Endothelial cell of umbilical vein (primary cell): ENCODE measurements around the gene MOCOS. TPM values are rescaled to one million over a fixed set of nuclear protein-coding genes. Genes with fewer than 3 reads are reported as not detected.
A peak's percentile ranks its signal among the peaks of the same experiment; 100 is the strongest.

Source experiments
- BruUV-seq: library from RNA; stranded (reverse); fragments of 400-500 nt; replicated peaks from 2 replicates; lab custom pipeline; 2021; lab: Mats Ljungman, UMichigan
- CTCF ChIA-PET: fragments of 300-600, 350-600 bp; sonication (Branson Sonifier 250); formaldehyde crosslinking; loops from one replicate; lab custom pipeline; 2021; ENCODE audit warnings: antibody characterized with exemption, inconsistent platforms; lab: Charles Lee
- POLR2A ChIA-PET: fragments of 300-600, 350-600 bp; sonication (Branson Sonifier 250); formaldehyde crosslinking; loops from one replicate; lab custom pipeline; 2021; ENCODE audit warnings: antibody characterized with exemption, inconsistent platforms; lab: Charles Lee
- DNase-seq: peaks from one replicate; pipeline ENCODE4 v3.0.0-alpha.2; 2011; ENCODE audit warnings: low read depth, low spot score
- FAIRE-seq: peaks from 2 replicates; lab custom pipeline; 2011; peaks lifted over from hg19 to GRCh38; lab: Jason Lieb, UNC
- H2AFZ ChIP-seq: 2 replicates; pipeline ENCODE4 v1.6.0; 2012; ENCODE audit warnings: low read depth, low read length, control low read depth, inconsistent platforms
- H3K27ac ChIP-seq: 2 replicates; pipeline ENCODE4 v1.5.1; 2011; ENCODE audit warnings: low read depth, mild to moderate bottlenecking, control low read depth, low read length, moderate library complexity; ENCODE audit not compliant: insufficient read depth
- H3K27me3 ChIP-seq, 2 experiments: 2 replicates each; pipeline versions ENCODE4 v1.6.0 to v1.6.1; 2011; ENCODE audit warnings: low read length in 2 of 2, mixed read lengths in 1 of 2; ENCODE audit not compliant: control insufficient read depth in 2 of 2, insufficient read depth in 2 of 2
- H3K36me3 ChIP-seq, 2 experiments: 2 replicates in 1 of 2; 3 replicates in 1 of 2; pipeline ENCODE4 v1.5.1; 2011; ENCODE audit warnings: low read length in 2 of 2, mild to moderate bottlenecking in 1 of 2, moderate library complexity in 1 of 2; ENCODE audit not compliant: control insufficient read depth in 2 of 2, insufficient read depth in 2 of 2; ENCODE audit errors: extremely low read depth in 1 of 2
- H3K4me1 ChIP-seq: 3 replicates; pipeline ENCODE4 v1.5.1; 2011; ENCODE audit warnings: mild to moderate bottlenecking, low read length; ENCODE audit not compliant: control insufficient read depth, insufficient read depth; ENCODE audit errors: extremely low read depth
- H3K4me2 ChIP-seq: 2 replicates; pipeline ENCODE4 v1.6.1; 2011; ENCODE audit warnings: low read length, control low read depth, mixed read lengths; ENCODE audit not compliant: insufficient read depth
- H3K4me3 ChIP-seq, 3 experiments: fragments of 200-600 bp in 1 of 3; sonication (generic), shearing (Covaris generic) in 1 of 3; replicated peaks in 1 of 3; 2 replicates each; pipeline ENCODE4 v1.5.1; 2011 to 2016; ENCODE audit warnings: control low read depth in 3 of 3, low read length in 3 of 3, mild to moderate bottlenecking in 2 of 3, inconsistent platforms in 1 of 3, low read depth in 1 of 3, moderate library complexity in 1 of 3; ENCODE audit not compliant: insufficient read depth in 1 of 3
- H3K79me2 ChIP-seq: 2 replicates; pipeline ENCODE4 v1.6.0; 2012; ENCODE audit warnings: low read length, inconsistent platforms; ENCODE audit not compliant: control insufficient read depth, insufficient read depth
- H3K9ac ChIP-seq: replicated peaks from 2 replicates; pipeline ENCODE3; 2011; ENCODE audit warnings: low read length, control low read depth; ENCODE audit not compliant: insufficient read depth; ENCODE audit errors: extremely low read depth
- H3K9me1 ChIP-seq: replicated peaks from 3 replicates; pipeline ENCODE4 v1.6.0; 2011; ENCODE audit warnings: mild to moderate bottlenecking, low read length; ENCODE audit not compliant: control insufficient read depth, insufficient read depth; ENCODE audit errors: extremely low read depth
- H3K9me3 ChIP-seq: replicated peaks from 2 replicates; pipeline ENCODE4 v1.5.1; 2012; ENCODE audit warnings: low read length, inconsistent platforms; ENCODE audit not compliant: control insufficient read depth, insufficient read depth
- H4K20me1 ChIP-seq: replicated peaks from 2 replicates; pipeline ENCODE3; 2011; ENCODE audit warnings: mild to moderate bottlenecking, low read length; ENCODE audit not compliant: control insufficient read depth, insufficient read depth; ENCODE audit errors: extremely low read depth
- EZH2 ChIP-seq: IDR thresholded peaks from 2 replicates; pipeline ENCODE4 v1.6.1; 2012; ENCODE audit warnings: borderline replicate concordance, low read depth, mild to moderate bottlenecking, moderate library complexity, low read length, inconsistent platforms; ENCODE audit not compliant: severe bottlenecking
- FOS ChIP-seq: IDR thresholded peaks from 2 replicates; pipeline ENCODE4 v1.6.1; 2011; ENCODE audit warnings: mild to moderate bottlenecking, low read length, moderate library complexity, borderline replicate concordance; ENCODE audit not compliant: insufficient read depth
- JUN ChIP-seq: IDR thresholded peaks from 2 replicates; pipeline ENCODE4 v1.6.1; 2011; ENCODE audit warnings: borderline replicate concordance, low read depth; ENCODE audit not compliant: insufficient read length, insufficient read depth
- POLR2A ChIP-seq: IDR thresholded peaks from 2 replicates; pipeline ENCODE4 v1.6.1; 2012; ENCODE audit warnings: low read depth, mild to moderate bottlenecking, control low read depth, low read length
- dilution Hi-C: fragments of 300-500 bp; cut with MboI; formaldehyde crosslinking; loops from one replicate; pipeline ENCODE4 v1.15.0; 2019; ENCODE audit warnings: low sequenced_read_pairs; ENCODE audit not compliant: extremely low pct_ligation_motif_present
- intact Hi-C: fragments of 100-400 bp; cut with micrococcal nuclease; formaldehyde crosslinking; loops from one replicate; pipeline ENCODE4 v1.10.0; 2022
- polyA plus RNA-seq, 4 experiments: library from polyadenylated mRNA; depleted of rRNA in 3 of 4; stranded (reverse) in 3 of 4; unstranded in 1 of 4; fragments of >200 nt; gene quantifications; 2 replicates each; pipeline versions ENCODE4 v1.2.1 to v1.2.3, GENCODE V29; 2011 to 2012; ENCODE audit warnings: missing spikeins in 1 of 4
- total RNA-seq: library from RNA; stranded (reverse); gene quantifications from 2 replicates; pipeline ENCODE4 v1.2.3, GENCODE V29; 2021
- TF ChIP-seq, protein P1 (sequence below), 2 donors: IDR thresholded peaks; 1 replicate in 1 of 2; 2 replicates in 1 of 2; pipeline ENCODE4 v1.5.1; 2011; ENCODE audit warnings: low read length in 2 of 2, mild to moderate bottlenecking in 2 of 2, moderate library complexity in 2 of 2, control low read depth in 1 of 2, inconsistent platforms in 1 of 2, low read depth in 1 of 2; ENCODE audit not compliant: insufficient read depth in 1 of 2; ENCODE audit errors: extremely low read depth in 1 of 2

MOCOS gene
- total and polyA plus RNA-seq, 2 donors (not counting 3 experiments of a cell fraction or from before 2014, with no cell fraction given): 0.18 to 0.88 TPM

DNA sequence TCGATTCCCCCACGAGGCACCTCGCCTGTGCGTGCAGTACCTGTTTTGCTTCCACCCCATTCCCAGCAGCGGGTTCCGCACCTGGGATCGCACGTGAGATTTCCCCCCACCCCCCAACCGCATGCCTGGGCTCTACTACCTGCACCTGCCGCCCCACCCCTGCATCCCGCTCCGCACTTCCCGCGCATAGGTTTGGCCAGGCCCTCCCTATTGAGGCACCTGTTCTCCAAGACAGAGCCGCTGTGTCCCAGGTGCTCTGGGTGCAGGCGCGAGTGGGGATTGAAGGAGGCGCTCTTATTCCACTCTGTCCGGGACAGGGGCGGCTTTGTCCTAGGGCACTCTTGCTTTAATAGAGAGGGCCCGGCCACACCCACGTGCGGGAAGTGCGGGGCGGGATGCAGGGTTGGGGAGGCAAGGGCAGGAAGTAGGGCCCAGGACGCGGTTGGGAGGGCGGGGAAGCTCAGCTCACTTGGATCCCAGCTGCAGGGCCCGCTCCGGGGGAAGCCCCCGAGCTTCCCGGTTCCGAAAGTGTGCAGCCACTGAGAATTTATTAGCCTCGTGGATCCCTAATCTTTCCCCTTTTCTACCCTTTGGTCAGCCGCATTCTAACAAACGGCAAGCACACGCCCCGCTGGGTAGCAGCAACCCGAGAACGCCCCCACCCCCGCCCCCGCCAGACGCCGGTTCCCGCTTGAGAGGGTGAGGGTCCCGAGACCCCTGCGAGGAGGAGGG is 670 bp upstream of the MOCOS start:
- intact Hi-C loops: loop anchor here (1.0 to 5.0 kb wide), 3 partner anchors 57 to 119 kb away; partner anchors contain the start of genes ELP2, FHOD3, RPRD1A and SLC39A6
- no peak for TF ChIP-seq POLR2A
- TF ChIP-seq EZH2: no peak
- TF ChIP-seq, protein P1, sequence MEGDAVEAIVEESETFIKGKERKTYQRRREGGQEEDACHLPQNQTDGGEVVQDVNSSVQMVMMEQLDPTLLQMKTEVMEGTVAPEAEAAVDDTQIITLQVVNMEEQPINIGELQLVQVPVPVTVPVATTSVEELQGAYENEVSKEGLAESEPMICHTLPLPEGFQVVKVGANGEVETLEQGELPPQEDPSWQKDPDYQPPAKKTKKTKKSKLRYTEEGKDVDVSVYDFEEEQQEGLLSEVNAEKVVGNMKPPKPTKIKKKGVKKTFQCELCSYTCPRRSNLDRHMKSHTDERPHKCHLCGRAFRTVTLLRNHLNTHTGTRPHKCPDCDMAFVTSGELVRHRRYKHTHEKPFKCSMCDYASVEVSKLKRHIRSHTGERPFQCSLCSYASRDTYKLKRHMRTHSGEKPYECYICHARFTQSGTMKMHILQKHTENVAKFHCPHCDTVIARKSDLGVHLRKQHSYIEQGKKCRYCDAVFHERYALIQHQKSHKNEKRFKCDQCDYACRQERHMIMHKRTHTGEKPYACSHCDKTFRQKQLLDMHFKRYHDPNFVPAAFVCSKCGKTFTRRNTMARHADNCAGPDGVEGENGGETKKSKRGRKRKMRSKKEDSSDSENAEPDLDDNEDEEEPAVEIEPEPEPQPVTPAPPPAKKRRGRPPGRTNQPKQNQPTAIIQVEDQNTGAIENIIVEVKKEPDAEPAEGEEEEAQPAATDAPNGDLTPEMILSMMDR (IDR thresholded peaks at IDR 0.05; ENCODE audit: extremely low read depth in 1 of 2, insufficient read depth in 1 of 2, low read depth in 1 of 2, low read length in 2 of 2): no peak
- no peak for TF ChIP-seq FOS
- no peak for TF ChIP-seq JUN
- no peak overlapping the region for H3K27ac ChIP-seq
- TSS peak; percentile 52 for BruUV-seq
- DNase-seq (no peak), FAIRE-seq (peak; percentile 53)
- H3K9me3 ChIP-seq: no peaks in the 10 kb centered on the region
- peak overlapping the region; percentile 56 for H3K9ac ChIP-seq
- peak overlapping the region; percentile 72 for H3K4me2 ChIP-seq
- H3K4me1 ChIP-seq: peaks cover 4% of the 10 kb centered on the region
- no peaks in the 10 kb centered on the region for H4K20me1 ChIP-seq
- dilution Hi-C loops: no loop called here
- ChIA-PET CTCF (interaction anchor here (0.9 to 1.3 kb wide), 4 partner anchors 38 to 98 kb away, joined by 3 to 5 read pairs (median 4); partner anchors contain the start of gene ELP2), POLR2A (interaction anchor here (2.1 kb wide), 1 partner anchor 58 kb away, joined by 6 read pairs; the partner anchor contains the start of gene SLC39A6)
- no peaks in the 10 kb centered on the region for H3K79me2 ChIP-seq
- peaks cover 0 to 8% of the 10 kb centered on the region in 2 experiments for H3K27me3 ChIP-seq
- H3K36me3 ChIP-seq: no peaks in the 10 kb centered on the region
- no peaks in the 10 kb centered on the region for H3K9me1 ChIP-seq
- H3K4me3 ChIP-seq: peak overlapping the region; percentile 49 to 79 (median 59)
- peak overlapping the region; percentile 83 for H2AFZ ChIP-seq
